ENCODE results near the gene RAB11A. TPM values are rescaled to one million over a fixed set of nuclear protein-coding genes. Genes with fewer than 3 reads are reported as not detected.

The RAB11A gene
- total and polyA plus RNA-seq, 2 of the 13 experiments (the other 11 are each of a cell fraction or from before 2014, with no cell fraction given), result 161 to 162 TPM

DNA sequence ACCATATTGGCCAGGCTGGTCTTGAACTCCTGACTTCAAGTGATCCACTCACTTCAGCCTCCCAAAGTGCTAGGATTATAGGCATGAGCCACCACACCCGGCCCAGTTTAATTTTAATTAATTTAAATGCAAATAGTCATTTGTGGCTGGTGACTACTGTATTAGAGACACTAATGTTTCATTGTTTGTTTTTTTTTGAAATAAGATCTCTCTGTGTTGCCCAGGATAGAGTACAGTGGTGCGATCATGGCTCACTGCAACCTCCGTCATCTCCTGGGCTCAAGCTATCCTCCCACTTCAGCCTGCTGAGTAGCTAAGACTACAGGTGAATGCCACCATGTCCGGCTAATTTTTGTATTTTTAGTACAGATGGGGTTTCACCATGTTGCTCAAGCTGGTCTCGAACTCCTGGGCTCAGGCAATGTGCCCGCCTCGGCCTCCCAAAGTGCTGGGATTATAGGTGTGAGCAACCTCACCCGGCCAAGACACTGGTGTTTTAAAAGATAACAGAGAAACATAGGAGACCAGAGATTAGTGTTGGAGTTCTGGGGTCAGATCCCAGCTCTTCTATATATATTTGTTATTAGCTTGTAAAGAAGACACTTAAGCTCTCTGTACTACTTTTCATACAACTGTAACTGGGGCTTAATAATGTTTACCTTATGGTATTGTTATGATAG, 34.5 kb upstream of the RAB11A start:
- ATAC-seq (no peak), DNase-seq (ENCODE audit: low spot score) (no peak), FAIRE-seq (no peak)
- Histone ChIP-seq H3K36me3 (replicated peaks in 1 of 2; ENCODE audit: control insufficient read depth in 1 of 2, insufficient read depth in 2 of 2, low read length in 2 of 2) (no peaks in the 10 kb centered on the region), H3K79me2 (ENCODE audit: insufficient read depth, low read length) (no peaks in the 10 kb centered on the region), H3K27ac (ENCODE audit: extremely low read length, insufficient read depth, low read length) (no peak overlapping the region), H3K4me2 (ENCODE audit: low read depth, low read length) (no peak overlapping the region), H3K9ac (ENCODE audit: insufficient read depth, low read depth, low read length) (no peak overlapping the region), H4K20me1 (ENCODE audit: insufficient read depth, low read length) (no peaks in the 10 kb centered on the region), H3K27me3 (ENCODE audit: control insufficient read depth in 1 of 2, insufficient read depth in 2 of 2, low read length in 2 of 2) (no peaks in the 10 kb centered on the region), H3K4me1 (ENCODE audit: insufficient read depth, low read length) (peaks cover 78% of the 10 kb centered on the region), H3K9me3 (ENCODE audit: low read length) (no peaks in the 10 kb centered on the region), H2AFZ (ENCODE audit: low read length) (no peak overlapping the region), H3K4me3 (replicated peaks in 1 of 3; ENCODE audit: insufficient read depth in 1 of 3, low read depth in 2 of 3, low read length in 3 of 3) (no peak overlapping the region)
- WGBS (ENCODE audit: low lambda C conversion rate), result 85% methylated on average over 8 of the region's 8 CpGs
- intact Hi-C loops (cut with micrococcal nuclease; ENCODE audit: unreplicated experiment) (loop anchor here (2.0 kb wide), 1 partner anchor 196 kb away; no protein-coding TSS in a partner anchor), in situ Hi-C loops (cut with HindIII; ENCODE audit: extremely low pct_ligation_motif_present, low pct_unique_long_range_greater_than_20kb) (no loop called here)
- TF ChIP-seq ZNF7 (CRISPR knock-in tag; IDR thresholded peaks at IDR 0.05) (no peak), GABPB1 (CRISPR knock-in tag; IDR thresholded peaks at IDR 0.05) (no peak)
- ChIA-PET CTCF (ENCODE audit: low intra/inter-chr PET ratio, low total read pairs) (no interaction called here), POLR2A (interaction anchor here (0.9 to 2.3 kb wide), 3 partner anchors 28 to 36 kb away, joined by 3 to 10 read pairs (median 3); partner anchors contain the start of gene RAB11A)
- no TSS peak for BruUV-seq (replicated peaks)

DNA sequence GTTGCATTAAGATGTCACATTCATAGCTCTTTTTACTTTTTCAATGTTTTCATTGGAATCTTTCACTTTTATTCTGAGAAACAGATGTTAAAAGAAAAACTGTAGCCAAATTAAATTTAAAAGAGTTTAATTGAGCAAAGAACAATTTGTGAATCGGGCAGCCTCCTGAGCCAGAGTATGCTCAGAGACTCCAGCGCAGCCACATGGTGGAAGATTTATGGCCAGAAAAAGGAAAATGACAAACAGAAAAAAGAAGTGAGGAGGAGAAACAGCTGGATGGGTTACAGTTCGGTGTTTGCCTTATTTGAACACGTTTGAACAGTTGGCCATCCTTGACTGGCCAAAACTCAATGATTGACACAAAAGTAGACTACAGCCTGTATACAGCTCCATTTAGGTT, 33.8 kb upstream of the RAB11A start:
- ChIA-PET CTCF (ENCODE audit: low intra/inter-chr PET ratio, low total read pairs) (no interaction called here), POLR2A (interaction anchor here (1.2 to 2.3 kb wide), 2 partner anchors 27 to 34 kb away, joined by 3 to 10 read pairs; partner anchors contain the start of gene RAB11A)
- Histone ChIP-seq H4K20me1 (ENCODE audit: insufficient read depth, low read length) (no peaks in the 10 kb centered on the region), H3K36me3 (replicated peaks in 1 of 2; ENCODE audit: control insufficient read depth in 1 of 2, insufficient read depth in 2 of 2, low read length in 2 of 2) (no peaks in the 10 kb centered on the region), H3K27me3 (ENCODE audit: control insufficient read depth in 1 of 2, insufficient read depth in 2 of 2, low read length in 2 of 2) (no peaks in the 10 kb centered on the region), H3K9ac (ENCODE audit: insufficient read depth, low read depth, low read length) (no peak overlapping the region), H3K27ac (ENCODE audit: extremely low read length, insufficient read depth, low read length) (no peak overlapping the region), H3K79me2 (ENCODE audit: insufficient read depth, low read length) (no peaks in the 10 kb centered on the region), H2AFZ (ENCODE audit: low read length) (no peak overlapping the region), H3K9me3 (ENCODE audit: low read length) (no peaks in the 10 kb centered on the region), H3K4me2 (ENCODE audit: low read depth, low read length) (no peak overlapping the region), H3K4me3 (replicated peaks in 1 of 3; ENCODE audit: insufficient read depth in 1 of 3, low read depth in 2 of 3, low read length in 3 of 3) (no peak overlapping the region), H3K4me1 (ENCODE audit: insufficient read depth, low read length) (peaks cover 78% of the 10 kb centered on the region)
- in situ Hi-C loops (cut with HindIII; ENCODE audit: extremely low pct_ligation_motif_present, low pct_unique_long_range_greater_than_20kb) (no loop called here), intact Hi-C loops (cut with micrococcal nuclease; ENCODE audit: unreplicated experiment) (loop anchor here (2.0 kb wide), 1 partner anchor 197 kb away; no protein-coding TSS in a partner anchor)
- 81% methylated on average over 4 of the region's 4 CpGs for WGBS (ENCODE audit: low lambda C conversion rate)
- ATAC-seq, result no peak
- no TSS peak for BruUV-seq (replicated peaks)
- TF ChIP-seq, protein P1, sequence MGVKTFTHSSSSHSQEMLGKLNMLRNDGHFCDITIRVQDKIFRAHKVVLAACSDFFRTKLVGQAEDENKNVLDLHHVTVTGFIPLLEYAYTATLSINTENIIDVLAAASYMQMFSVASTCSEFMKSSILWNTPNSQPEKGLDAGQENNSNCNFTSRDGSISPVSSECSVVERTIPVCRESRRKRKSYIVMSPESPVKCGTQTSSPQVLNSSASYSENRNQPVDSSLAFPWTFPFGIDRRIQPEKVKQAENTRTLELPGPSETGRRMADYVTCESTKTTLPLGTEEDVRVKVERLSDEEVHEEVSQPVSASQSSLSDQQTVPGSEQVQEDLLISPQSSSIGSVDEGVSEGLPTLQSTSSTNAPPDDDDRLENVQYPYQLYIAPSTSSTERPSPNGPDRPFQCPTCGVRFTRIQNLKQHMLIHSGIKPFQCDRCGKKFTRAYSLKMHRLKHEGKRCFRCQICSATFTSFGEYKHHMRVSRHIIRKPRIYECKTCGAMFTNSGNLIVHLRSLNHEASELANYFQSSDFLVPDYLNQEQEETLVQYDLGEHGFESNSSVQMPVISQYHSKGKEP (CRISPR knock-in tag; IDR thresholded peaks at IDR 0.05), result no peak
- TF ChIP-seq CREM (IDR thresholded peaks at IDR 0.05), result no peak
- no peak for TF ChIP-seq CREM (CRISPR knock-in tag; IDR thresholded peaks at IDR 0.05)
- no peak for TF ChIP-seq KAT7 (CRISPR knock-in tag; IDR thresholded peaks at IDR 0.05; ENCODE audit: borderline replicate concordance)
- TF ChIP-seq SATB2 (CRISPR knock-in tag; IDR thresholded peaks at IDR 0.05), result no peak
- TF ChIP-seq RAD21 (CRISPR knock-in tag; IDR thresholded peaks at IDR 0.05), result no peak
- no peak for TF ChIP-seq TEAD3 (CRISPR knock-in tag; optimal IDR thresholded peaks at IDR 0.05; ENCODE audit: borderline replicate concordance)
- TF ChIP-seq SRSF4 (IDR thresholded peaks at IDR 0.05; ENCODE audit: low read depth, low read length, poor library complexity, severe bottlenecking), result no peak
- TF ChIP-seq TBX2 (CRISPR knock-in tag; IDR thresholded peaks at IDR 0.05; ENCODE audit: borderline replicate concordance), result no peak
- no peak for TF ChIP-seq IRF2 (CRISPR knock-in tag; IDR thresholded peaks at IDR 0.05)
- TF ChIP-seq ELF1 (CRISPR knock-in tag; IDR thresholded peaks at IDR 0.05), result no peak
- TF ChIP-seq, protein P2, sequence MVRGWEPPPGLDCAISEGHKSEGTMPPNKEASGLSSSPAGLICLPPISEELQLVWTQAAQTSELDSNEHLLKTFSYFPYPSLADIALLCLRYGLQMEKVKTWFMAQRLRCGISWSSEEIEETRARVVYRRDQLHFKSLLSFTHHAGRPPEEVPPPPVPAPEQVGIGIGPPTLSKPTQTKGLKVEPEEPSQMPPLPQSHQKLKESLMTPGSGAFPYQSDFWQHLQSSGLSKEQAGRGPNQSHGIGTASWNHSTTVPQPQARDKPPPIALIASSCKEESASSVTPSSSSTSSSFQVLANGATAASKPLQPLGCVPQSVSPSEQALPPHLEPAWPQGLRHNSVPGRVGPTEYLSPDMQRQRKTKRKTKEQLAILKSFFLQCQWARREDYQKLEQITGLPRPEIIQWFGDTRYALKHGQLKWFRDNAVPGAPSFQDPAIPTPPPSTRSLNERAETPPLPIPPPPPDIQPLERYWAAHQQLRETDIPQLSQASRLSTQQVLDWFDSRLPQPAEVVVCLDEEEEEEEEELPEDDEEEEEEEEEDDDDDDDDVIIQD (CRISPR knock-in tag; IDR thresholded peaks at IDR 0.05; ENCODE audit: low read depth), result no peak
- no peak for TF ChIP-seq ZNF335 (CRISPR knock-in tag; IDR thresholded peaks at IDR 0.05)
- no peak for DNase-seq (ENCODE audit: low spot score)
- no peak for FAIRE-seq

Data from HepG2 (cell line).